HG03139 (cell line): ENCODE data around the gene ATIC.

ENCODE experiments used
- ATAC-seq: cut with Tn5 transposase; IDR thresholded peaks from one replicate; pipeline ENCODE4 v1.9.1; 2021; ENCODE audit not compliant: unreplicated experiment

Gene ATIC

GRCh38 chr2:215311625-215312396, at the start of gene ATIC:
Gene ATIC (plus strand): TSS chr2:215312059. CDS start chr2:215312143, 84 bp downstream.
- ATAC-seq: peak; percentile 99

- no peak for ATAC-seq
Measured at GRCh38 chr2:215262303-215262702, 49.6 kb upstream of the ATIC start.

- no peak for ATAC-seq
Measured at GRCh38 chr2:215262741-215263362, 49.0 kb upstream of the ATIC start.

- ATAC-seq: no peak
Measured at GRCh38 chr2:215264374-215264773, 47.5 kb upstream of the ATIC start.

GRCh38 chr2:215269397-215270117, 42.3 kb upstream of the ATIC start:
- no peak for ATAC-seq

GRCh38 chr2:215270118-215270451, 41.8 kb upstream of the ATIC start:
- ATAC-seq: no peak

GRCh38 chr2:215271446-215271845, 40.4 kb upstream of the ATIC start:
- no peak for ATAC-seq

- no peak for ATAC-seq
Measured at GRCh38 chr2:215272918-215273317, 38.9 kb upstream of the ATIC start.

GRCh38 chr2:215274829-215275228, 37.0 kb upstream of the ATIC start:
- no peak for ATAC-seq

GRCh38 chr2:215275824-215276223, 36.0 kb upstream of the ATIC start:
- ATAC-seq: no peak

- ATAC-seq: no peak
Measured at GRCh38 chr2:215277944-215278343, 33.9 kb upstream of the ATIC start.

GRCh38 chr2:215280326-215280725, 31.5 kb upstream of the ATIC start:
- peak; percentile 73 for ATAC-seq

GRCh38 chr2:215283221-215283620, 28.6 kb upstream of the ATIC start:
- ATAC-seq: no peak

- no peak for ATAC-seq
Measured at GRCh38 chr2:215286309-215286708, 25.6 kb upstream of the ATIC start.

- ATAC-seq: no peak
Measured at GRCh38 chr2:215288112-215288815, 23.6 kb upstream of the ATIC start.

GRCh38 chr2:215290980-215291599, 20.8 kb upstream of the ATIC start:
- no peak for ATAC-seq

GRCh38 chr2:215293879-215294278, 18.0 kb upstream of the ATIC start:
- no peak for ATAC-seq

GRCh38 chr2:215299337-215299859, 12.5 kb upstream of the ATIC start:
- no peak for ATAC-seq

GRCh38 chr2:215301994-215302393, 9.9 kb upstream of the ATIC start:
- ATAC-seq: no peak

- peak; percentile 18 for ATAC-seq
Measured at GRCh38 chr2:215311259-215311624, 617 bp upstream of the ATIC start.

- no peak for ATAC-seq
Measured at GRCh38 chr2:215313255-215313613, 1.4 kb downstream of the ATIC start.
